Measurements from ENCODE around the gene KLF13.

DNA sequence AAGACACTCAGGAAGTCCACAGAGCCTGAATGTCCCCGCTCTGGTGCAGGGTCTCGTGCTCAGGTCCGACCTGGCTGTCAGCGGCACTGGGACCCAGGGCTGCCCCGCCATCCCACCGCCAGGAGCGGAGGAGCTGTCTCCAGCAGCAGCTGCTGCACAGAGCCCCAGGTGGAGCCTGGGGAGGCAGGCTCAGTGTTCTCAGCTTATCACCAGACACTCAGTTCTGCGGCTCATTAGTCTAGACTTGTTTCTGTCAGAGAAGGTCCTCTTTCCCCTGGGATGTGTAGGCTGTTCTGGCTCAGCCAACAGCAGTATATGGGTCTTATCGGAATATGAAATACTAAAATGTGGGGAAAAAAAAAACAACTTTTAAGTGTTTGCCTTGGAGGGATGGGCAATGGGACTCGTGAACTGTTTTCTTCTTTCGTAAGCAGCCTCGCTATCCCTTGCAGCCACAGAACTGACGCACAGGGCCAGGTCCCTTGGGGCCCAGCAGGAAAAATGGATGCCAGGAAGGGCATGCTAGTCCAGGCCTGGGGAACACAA, 75.9 kb downstream of the KLF13 start:
- TF ChIP-seq CTCF (IDR thresholded peaks at IDR 0.05; ENCODE audit: insufficient read depth, low read length) (no peak), POLR2AphosphoS5 (IDR thresholded peaks at IDR 0.05; ENCODE audit: low read depth) (no peak), REST (IDR thresholded peaks at IDR 0.05; ENCODE audit: insufficient replicate concordance, low read depth) (no peak), GABPA (IDR thresholded peaks at IDR 0.05; ENCODE audit: low read depth) (no peak), SPI1 (IDR thresholded peaks at IDR 0.05; ENCODE audit: borderline replicate concordance, low read depth) (no peak)

Measured in HL-60 (cell line).